OCI-LY1 (cell line): Measurements from ENCODE around the gene HMGB1.

Experiments
- CTCF ChIP-seq: fragments of 200-600 bp; sonication (generic), shearing (Covaris generic); IDR thresholded peaks from 2 replicates; pipeline ENCODE4 v1.5.1; 2017; ENCODE audit warnings: mild to moderate bottlenecking, antibody characterized with exemption, low read length, moderate library complexity, mixed read lengths
- EZH2 ChIP-seq: fragments of 200-600 bp; sonication (generic), shearing (Covaris generic); IDR thresholded peaks from 2 replicates; pipeline ENCODE4 v1.8.0; 2017; ENCODE audit warnings: borderline replicate concordance, mixed run types, mild to moderate bottlenecking, antibody characterized with exemption, low read length, moderate library complexity, mixed read lengths

GRCh38 chr13:30510811-30511371, 45.2 kb upstream of the HMGB1 start:
- TF ChIP-seq CTCF, result no peak
- no peak for TF ChIP-seq EZH2
